Transverse colon (tissue), 3 donors: ENCODE measurements around the gene C9orf85.

Experiments
- POLR2A ChIP-seq: fragments of 450-650 bp; IDR thresholded peaks from one replicate; pipeline ENCODE4 v1.6.1; 2016; ENCODE audit warnings: antibody characterized with exemption, mild to moderate bottlenecking, moderate library complexity
- TF ChIP-seq, protein P1 (sequence below), 5 experiments: fragments of 200-600 bp in 3 of 5; fragments of 450-650 bp in 2 of 5; sonication (generic) in 3 of 5; IDR thresholded peaks; 1 replicate in 2 of 5; 2 replicates in 3 of 5; pipeline ENCODE4 v1.5.1; 2016 to 2017; ENCODE audit warnings: antibody characterized with exemption in 5 of 5, inconsistent platforms in 3 of 5, mild to moderate bottlenecking in 2 of 5, moderate library complexity in 1 of 5

DNA sequence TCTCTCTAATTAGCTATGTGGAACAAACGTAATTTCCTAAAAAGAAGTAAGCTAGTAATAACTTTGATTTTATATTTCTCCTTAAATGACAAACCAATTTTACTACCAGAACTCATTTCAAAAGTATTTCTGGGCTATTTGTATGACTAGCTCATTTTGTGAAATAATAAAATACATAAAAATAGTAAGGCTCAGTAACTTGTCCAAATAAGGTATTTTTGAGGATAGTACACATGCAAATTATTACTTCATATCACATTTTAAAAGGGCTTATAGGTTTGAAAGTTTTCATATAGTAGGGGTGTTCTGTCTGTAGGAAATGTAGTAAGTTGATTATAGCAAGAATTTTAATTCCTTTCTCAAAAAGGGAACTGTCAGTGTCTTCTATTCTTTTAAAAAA is 26.5 kb downstream of the C9orf85 start:
- TF ChIP-seq, protein P1, sequence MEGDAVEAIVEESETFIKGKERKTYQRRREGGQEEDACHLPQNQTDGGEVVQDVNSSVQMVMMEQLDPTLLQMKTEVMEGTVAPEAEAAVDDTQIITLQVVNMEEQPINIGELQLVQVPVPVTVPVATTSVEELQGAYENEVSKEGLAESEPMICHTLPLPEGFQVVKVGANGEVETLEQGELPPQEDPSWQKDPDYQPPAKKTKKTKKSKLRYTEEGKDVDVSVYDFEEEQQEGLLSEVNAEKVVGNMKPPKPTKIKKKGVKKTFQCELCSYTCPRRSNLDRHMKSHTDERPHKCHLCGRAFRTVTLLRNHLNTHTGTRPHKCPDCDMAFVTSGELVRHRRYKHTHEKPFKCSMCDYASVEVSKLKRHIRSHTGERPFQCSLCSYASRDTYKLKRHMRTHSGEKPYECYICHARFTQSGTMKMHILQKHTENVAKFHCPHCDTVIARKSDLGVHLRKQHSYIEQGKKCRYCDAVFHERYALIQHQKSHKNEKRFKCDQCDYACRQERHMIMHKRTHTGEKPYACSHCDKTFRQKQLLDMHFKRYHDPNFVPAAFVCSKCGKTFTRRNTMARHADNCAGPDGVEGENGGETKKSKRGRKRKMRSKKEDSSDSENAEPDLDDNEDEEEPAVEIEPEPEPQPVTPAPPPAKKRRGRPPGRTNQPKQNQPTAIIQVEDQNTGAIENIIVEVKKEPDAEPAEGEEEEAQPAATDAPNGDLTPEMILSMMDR (IDR thresholded peaks at IDR 0.05) = no peak
- TF ChIP-seq POLR2A = no peak
